Caco-2 (cell line): ENCODE results near the gene ERC2. TPM values are rescaled to one million over a fixed set of nuclear protein-coding genes. Genes with fewer than 3 reads are reported as not detected.

Source experiments
- BruUV-seq: library from RNA; stranded (reverse); fragments of 400-500 nt; replicated peaks from 2 replicates; lab custom pipeline; 2021; lab: Mats Ljungman, UMichigan
- CTCF ChIA-PET: fragments of 300-600 bp; sonication (Branson Sonifier 250); formaldehyde crosslinking; loops from one replicate; lab custom pipeline; 2022; ENCODE audit warnings: antibody characterized with exemption; lab: Charles Lee
- POLR2A ChIA-PET: fragments of 300-600 bp; sonication (Branson Sonifier 250); formaldehyde crosslinking; loops from one replicate; lab custom pipeline; 2022; ENCODE audit warnings: antibody characterized with exemption; lab: Charles Lee
- DNase-seq, 2 experiments: peaks; one replicate each; pipeline versions ENCODE4 v3.0.0 to v3.0.0-alpha.2; 2020 to 2022
- H3K27me3 ChIP-seq: replicated peaks from 2 replicates; pipeline ENCODE4 v1.6.0; 2011; ENCODE audit warnings: low read length; ENCODE audit not compliant: control insufficient read depth, insufficient read depth
- H3K36me3 ChIP-seq: 2 replicates; pipeline ENCODE4 v1.5.1; 2011; ENCODE audit warnings: low read length; ENCODE audit not compliant: control insufficient read depth, insufficient read depth
- H3K4me1 ChIP-seq: fragments of 250-450 bp; sonication (Bioruptor Pico); 2 replicates; pipeline ENCODE4 v1.5.1; 2020; ENCODE audit warnings: mild to moderate bottlenecking
- H3K4me3 ChIP-seq: 2 replicates; pipeline ENCODE4 v1.5.1; 2011; ENCODE audit warnings: low read depth, mild to moderate bottlenecking, control low read depth, low read length
- H3K9me3 ChIP-seq: fragments of 250-450 bp; sonication (Bioruptor Pico); 2 replicates; pipeline ENCODE4 v1.5.1; 2020; ENCODE audit warnings: mild to moderate bottlenecking, moderate library complexity
- H3K27ac Mint-ChIP-seq: one replicate; pipeline ENCODE4 v1.8.0; 2022; ENCODE audit warnings: mixed read lengths; ENCODE audit not compliant: unreplicated experiment
- H3K27me3 Mint-ChIP-seq: one replicate; pipeline ENCODE4 v1.8.0; 2022; ENCODE audit warnings: mixed read lengths; ENCODE audit not compliant: insufficient read depth, unreplicated experiment
- H3K36me3 Mint-ChIP-seq: one replicate; pipeline ENCODE4 v1.8.0; 2022; ENCODE audit warnings: mild to moderate bottlenecking, mixed read lengths; ENCODE audit not compliant: insufficient read depth, unreplicated experiment
- H3K4me1 Mint-ChIP-seq: one replicate; pipeline ENCODE4 v1.8.0; 2022; ENCODE audit warnings: low read depth, mixed read lengths; ENCODE audit not compliant: unreplicated experiment
- H3K4me3 Mint-ChIP-seq: one replicate; pipeline ENCODE4 v1.8.0; 2022; ENCODE audit warnings: mild to moderate bottlenecking, moderate library complexity, mixed read lengths; ENCODE audit not compliant: unreplicated experiment
- H3K9me3 Mint-ChIP-seq: one replicate; pipeline ENCODE4 v1.8.0; 2022; ENCODE audit warnings: mixed read lengths; ENCODE audit not compliant: unreplicated experiment
- CTCF ChIP-seq, 2 experiments: fragments of 200-600 bp in 1 of 2; IDR thresholded peaks; 1 replicate in 1 of 2; 2 replicates in 1 of 2; pipeline versions ENCODE4 v1.5.1 to v1.8.0; 2011 to 2022; ENCODE audit warnings: antibody characterized with exemption in 1 of 2, control low read depth in 1 of 2, inconsistent platforms in 1 of 2, low read depth in 1 of 2, low read length in 1 of 2, mild to moderate bottlenecking in 1 of 2, moderate library complexity in 1 of 2; ENCODE audit not compliant: insufficient read depth in 1 of 2, severe bottlenecking in 1 of 2, unreplicated experiment in 1 of 2
- intact Hi-C: fragments of 100-400 bp; cut with micrococcal nuclease; formaldehyde crosslinking; loops from one replicate; pipeline ENCODE4 v1.10.0; 2022; ENCODE audit not compliant: unreplicated experiment
- total RNA-seq: library from RNA; stranded (reverse); gene quantifications from 2 replicates; pipeline ENCODE4 v1.2.3, GENCODE V29; 2022

ERC2 gene
- total RNA-seq, 1 experiment from 2014 or later = 0.54 TPM

DNA sequence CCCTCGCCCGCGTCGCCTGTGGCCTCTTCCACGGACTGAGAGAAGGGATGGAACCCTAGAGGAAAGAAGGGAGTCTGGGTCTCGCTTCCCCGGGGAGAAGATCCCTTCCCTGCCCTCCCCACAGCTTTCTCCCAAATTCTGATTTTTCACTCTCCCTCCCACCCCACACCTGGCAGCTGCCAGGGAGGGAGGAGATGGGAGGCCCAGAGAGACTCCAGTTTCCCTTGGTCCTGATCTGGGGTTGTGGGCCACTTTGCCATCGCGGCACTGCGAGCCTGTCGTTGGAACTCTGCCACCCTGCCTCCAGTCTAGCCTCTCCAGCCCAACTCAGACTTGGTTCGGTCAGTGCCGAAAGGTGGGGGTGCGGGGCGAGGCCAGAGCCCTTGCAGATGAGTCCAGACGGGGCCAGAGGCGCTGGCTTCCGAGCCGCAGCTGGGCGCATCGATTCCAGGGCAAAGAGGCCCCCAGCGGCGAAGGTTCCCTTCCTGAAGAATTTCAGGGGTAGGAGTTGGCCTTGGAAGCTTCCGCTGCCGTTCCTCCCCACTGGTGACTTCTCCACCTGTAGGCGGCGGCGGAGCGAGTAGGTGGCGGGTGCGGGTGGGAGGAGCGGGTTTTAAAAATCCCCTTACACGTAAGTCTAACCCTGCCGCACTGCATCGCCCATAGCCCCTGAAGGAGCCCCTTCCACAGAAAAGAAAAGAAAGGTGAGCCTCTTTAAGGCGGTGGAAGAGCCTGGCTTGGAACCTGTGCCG is 986.3 kb downstream of the ERC2 start:
- Histone ChIP-seq H3K36me3 (no peaks in the 10 kb centered on the region), H3K4me3 (no peak overlapping the region), H3K4me1 (peaks cover 7% of the 10 kb centered on the region; the same call in 1 of the 2 replicates), H3K9me3 (no peaks in the 10 kb centered on the region), H3K27me3 (no peaks in the 10 kb centered on the region)
- DNase-seq = no peak
- H3K27ac Mint-ChIP-seq = no peak overlapping the region
- H3K36me3 Mint-ChIP-seq = peaks cover 16% of the 10 kb centered on the region
- ChIA-PET POLR2A (no interaction called here), CTCF (no interaction called here)
- no peak overlapping the region for H3K4me3 Mint-ChIP-seq
- no peaks in the 10 kb centered on the region for H3K4me1 Mint-ChIP-seq
- TF ChIP-seq CTCF (IDR thresholded peaks at IDR 0.05; ENCODE audit: insufficient read depth in 1 of 2, low read depth in 1 of 2, low read length in 1 of 2, severe bottlenecking in 1 of 2, unreplicated experiment in 1 of 2) = no peak
- peaks cover 6% of the 10 kb centered on the region for H3K27me3 Mint-ChIP-seq
- H3K9me3 Mint-ChIP-seq = no peaks in the 10 kb centered on the region
- intact Hi-C loops = no loop called here
- no TSS peak for BruUV-seq

- H3K4me1 Mint-ChIP-seq = no peaks in the 10 kb centered on the region
Measured at GRCh38 chr3:55480911-55481743, 987.1 kb downstream of the ERC2 start.

More at GRCh38 chr3:55480911-55481743, 987.1 kb downstream of the ERC2 start:
- Histone ChIP-seq H3K36me3 (no peaks in the 10 kb centered on the region), H3K4me3 (peak overlapping the region; percentile 12; the same call in 1 of the 2 replicates), H3K9me3 (no peaks in the 10 kb centered on the region), H3K4me1 (peaks cover 1% of the 10 kb centered on the region; the same call in 1 of the 2 replicates), H3K27me3 (no peaks in the 10 kb centered on the region)
- no TSS peak for BruUV-seq
- intact Hi-C loops = no loop called here
- Mint-ChIP-seq H3K27me3 (peaks cover 2% of the 10 kb centered on the region), H3K4me3 (peak overlapping the region; percentile 33), H3K9me3 (no peaks in the 10 kb centered on the region), H3K27ac (no peak overlapping the region), H3K36me3 (peaks cover 11% of the 10 kb centered on the region)
- TF ChIP-seq CTCF (IDR thresholded peaks at IDR 0.05; ENCODE audit: insufficient read depth in 1 of 2, low read depth in 1 of 2, low read length in 1 of 2, severe bottlenecking in 1 of 2, unreplicated experiment in 1 of 2) = no peak
- ChIA-PET CTCF (no interaction called here), POLR2A (no interaction called here)
- no peak for DNase-seq
